ENCODE results near the gene BEX4. TPM values are rescaled to one million over a fixed set of nuclear protein-coding genes. Genes with fewer than 3 reads are reported as not detected.

Gene BEX4
- total and polyA plus RNA-seq, 12 donors = 24.5 to 150 (median 66.4) TPM

- no peak for TF ChIP-seq POLR2A (IDR thresholded peaks at IDR 0.05)
- peak; percentile 50 to 76 (median 66) for TF ChIP-seq CTCF (IDR thresholded peaks at IDR 0.05)
- peaks cover 37% of the 10 kb centered on the region for H3K27me3 ChIP-seq
- H3K36me3 ChIP-seq (replicated peaks in 1 of 2) = no peaks in the 10 kb centered on the region
- no peaks in the 10 kb centered on the region for H3K9me3 ChIP-seq (replicated peaks in 1 of 3)
- DNase-seq = peak; percentile 23 to 85 (median 72)
- no peak overlapping the region for H3K27ac ChIP-seq
- H3K4me3 ChIP-seq = no peak overlapping the region
- H3K4me1 ChIP-seq (replicated peaks in 1 of 2) = no peaks in the 10 kb centered on the region
- WGBS, 4 donors = 13 to 34% (median 24%) methylated on average over 11 of the region's 11 CpGs
- intact Hi-C loops (cut with DNase I) = loop anchor here in 1 of 2 donors (5.0 to 10.0 kb wide), 2 partner anchors 224 to 241 kb away; partner anchors contain the start of gene RAB40AL
Measured at GRCh38 chrX:103175944-103176753, 38.8 kb upstream of the BEX4 start.

- no peaks in the 10 kb centered on the region for H3K36me3 ChIP-seq (replicated peaks in 1 of 2)
- no peaks in the 10 kb centered on the region for H3K4me1 ChIP-seq (replicated peaks in 1 of 2)
- no peak overlapping the region for H3K4me3 ChIP-seq
- no peak overlapping the region for H3K27ac ChIP-seq
- TF ChIP-seq CTCF (IDR thresholded peaks at IDR 0.05) (no peak), POLR2A (IDR thresholded peaks at IDR 0.05) (no peak)
- peaks cover 34% of the 10 kb centered on the region for H3K27me3 ChIP-seq
- intact Hi-C loops (cut with DNase I) = loop anchor here in 1 of 2 donors (5.0 to 10.0 kb wide), 2 partner anchors 225 to 243 kb away; partner anchors contain the start of gene RAB40AL
- no peaks in the 10 kb centered on the region for H3K9me3 ChIP-seq (replicated peaks in 1 of 3)
- DNase-seq = no peak
Measured at GRCh38 chrX:103177556-103177955, 37.4 kb upstream of the BEX4 start.

GRCh38 chrX:103183912-103184311, 31.0 kb upstream of the BEX4 start:
- H3K4me1 ChIP-seq (replicated peaks in 1 of 2) = no peaks in the 10 kb centered on the region
- H3K9me3 ChIP-seq (replicated peaks in 1 of 3) = no peaks in the 10 kb centered on the region
- WGBS, 4 donors = 11 to 57% (median 44%) methylated on average over 2 to 9 of the region's 9 CpGs
- no peak for DNase-seq
- intact Hi-C loops (cut with DNase I) = no loop called here
- H3K27ac ChIP-seq = no peak overlapping the region
- TF ChIP-seq CTCF (IDR thresholded peaks at IDR 0.05) = no peak
- no peak for TF ChIP-seq POLR2A (IDR thresholded peaks at IDR 0.05)
- no peaks in the 10 kb centered on the region for H3K36me3 ChIP-seq (replicated peaks in 1 of 2)
- H3K4me3 ChIP-seq = no peak overlapping the region
- H3K27me3 ChIP-seq = peaks cover 49% of the 10 kb centered on the region

GRCh38 chrX:103187953-103188475, 26.9 kb upstream of the BEX4 start:
- TF ChIP-seq CTCF (IDR thresholded peaks at IDR 0.05) (no peak), POLR2A (IDR thresholded peaks at IDR 0.05) (no peak)
- Histone ChIP-seq H3K4me3 (no peak overlapping the region), H3K36me3 (replicated peaks in 1 of 2) (no peaks in the 10 kb centered on the region), H3K4me1 (replicated peaks in 1 of 2) (no peaks in the 10 kb centered on the region), H3K27me3 (peaks cover 36% of the 10 kb centered on the region), H3K27ac (no peak overlapping the region), H3K9me3 (replicated peaks in 1 of 3) (no peaks in the 10 kb centered on the region)
- DNase-seq = no peak
- 55 to 82% (median 72%) methylated on average over 1 of the region's 1 CpG for WGBS, 4 donors
- intact Hi-C loops (cut with DNase I) = no loop called here
